HepG2 (cell line): ENCODE data around the gene CTAG1A. TPM values are rescaled to one million over a fixed set of nuclear protein-coding genes. Genes with fewer than 3 reads are reported as not detected.
A peak's percentile ranks its signal among the peaks of the same experiment; 100 is the strongest.

Experiments used
- ARID2 ChIP-seq: sonication (generic); formaldehyde crosslinking; IDR thresholded peaks from 2 replicates; pipeline ENCODE4 v1.8.1; 2022; ENCODE audit warnings: mild to moderate bottlenecking, missing genetic modification reagents, borderline replicate concordance
- ATF1 ChIP-seq: IDR thresholded peaks from 2 replicates; pipeline ENCODE4 v1.6.1; 2016; ENCODE audit warnings: mild to moderate bottlenecking, control low read depth
- FOXK1 ChIP-seq: sonication (generic); formaldehyde crosslinking; IDR thresholded peaks from 2 replicates; pipeline ENCODE4 v1.4.0; 2020; ENCODE audit warnings: low read depth, missing genetic modification reagents, borderline replicate concordance
- GATAD2A ChIP-seq: IDR thresholded peaks from 2 replicates; pipeline ENCODE4 v1.6.1; 2016
- HES4 ChIP-seq: sonication (generic); formaldehyde crosslinking; IDR thresholded peaks from 2 replicates; pipeline ENCODE4 v1.9.0; 2021; ENCODE audit warnings: mild to moderate bottlenecking, missing genetic modification reagents, borderline replicate concordance
- HNRNPK ChIP-seq: fragments of 200-400 bp; formaldehyde crosslinking; IDR thresholded peaks from 2 replicates; pipeline ENCODE4 v1.6.1; 2018; ENCODE audit warnings: low read length, low read depth, moderate library complexity, mild to moderate bottlenecking; ENCODE audit not compliant: poor library complexity, severe bottlenecking
- HOXA3 ChIP-seq: sonication (generic); formaldehyde crosslinking; IDR thresholded peaks from 2 replicates; pipeline ENCODE4 v1.5.0; 2020; ENCODE audit warnings: missing genetic modification reagents
- MAX ChIP-seq: IDR thresholded peaks from 2 replicates; pipeline ENCODE4 v1.6.1; 2012; ENCODE audit warnings: inconsistent platforms
- MEIS2 ChIP-seq: sonication (generic); formaldehyde crosslinking; IDR thresholded peaks from 2 replicates; pipeline ENCODE4 v1.9.0; 2021; ENCODE audit warnings: mild to moderate bottlenecking, missing genetic modification reagents
- MTF1 ChIP-seq: sonication (generic); formaldehyde crosslinking; IDR thresholded peaks from 2 replicates; pipeline ENCODE4 v1.5.0; 2020; ENCODE audit warnings: missing genetic modification reagents
- NFKBIZ ChIP-seq: IDR thresholded peaks from 2 replicates; pipeline ENCODE4 v1.6.1; 2018; ENCODE audit warnings: missing genetic modification reagents, missing compliant biosample characterization
- NKX3-1 ChIP-seq: sonication (generic); formaldehyde crosslinking; IDR thresholded peaks from 2 replicates; pipeline ENCODE4 v1.5.0; 2020; ENCODE audit warnings: missing genetic modification reagents
- POLR2G ChIP-seq: fragments of 200-400 bp; formaldehyde crosslinking; IDR thresholded peaks from 2 replicates; pipeline ENCODE4 v1.6.1; 2018; ENCODE audit warnings: mild to moderate bottlenecking, low read depth, low read length, moderate library complexity
- RAD51 ChIP-seq: fragments of 450-650 bp; IDR thresholded peaks from 2 replicates; pipeline ENCODE4 v1.6.1; 2016; ENCODE audit warnings: borderline replicate concordance
- SCMH1 ChIP-seq: sonication (generic); formaldehyde crosslinking; IDR thresholded peaks from 2 replicates; pipeline ENCODE4 v1.9.0; 2021; ENCODE audit warnings: missing genetic modification reagents, mild to moderate bottlenecking, borderline replicate concordance
- TFE3 ChIP-seq: IDR thresholded peaks from 2 replicates; pipeline ENCODE4 v1.6.1; 2016
- TP53 ChIP-seq: sonication (generic); formaldehyde crosslinking; conservative IDR thresholded peaks from 2 replicates; pipeline ENCODE4 v1.4.0; 2020; ENCODE audit warnings: missing genetic modification reagents
- ZNF329 ChIP-seq: sonication (generic); formaldehyde crosslinking; IDR thresholded peaks from 2 replicates; pipeline ENCODE4 v1.9.0; 2021; ENCODE audit warnings: low read depth, mild to moderate bottlenecking, missing genetic modification reagents
- ZNF430 ChIP-seq: sonication (generic); formaldehyde crosslinking; IDR thresholded peaks from 2 replicates; pipeline ENCODE4 v1.9.0; 2021; ENCODE audit warnings: mild to moderate bottlenecking, missing genetic modification reagents
- ZNF672 ChIP-seq: sonication (generic); formaldehyde crosslinking; IDR thresholded peaks from 2 replicates; pipeline ENCODE4 v1.8.1; 2022; ENCODE audit warnings: missing genetic modification reagents
- ZNF737 ChIP-seq: sonication (generic); formaldehyde crosslinking; IDR thresholded peaks from 2 replicates; pipeline ENCODE4 v1.5.0; 2020; ENCODE audit warnings: missing genetic modification reagents, mild to moderate bottlenecking, borderline replicate concordance
- ZNF749 ChIP-seq: sonication (generic); formaldehyde crosslinking; IDR thresholded peaks from 2 replicates; pipeline ENCODE4 v1.8.0; 2022; ENCODE audit warnings: mild to moderate bottlenecking, missing genetic modification reagents, moderate library complexity, borderline replicate concordance
- ZNF780A ChIP-seq: sonication (generic); formaldehyde crosslinking; IDR thresholded peaks from 2 replicates; pipeline ENCODE4 v1.8.0; 2022; ENCODE audit warnings: mild to moderate bottlenecking, missing genetic modification reagents, moderate library complexity
- ZNF790 ChIP-seq: sonication (generic); formaldehyde crosslinking; IDR thresholded peaks from 2 replicates; pipeline ENCODE4 v1.8.0; 2022; ENCODE audit warnings: missing genetic modification reagents, mild to moderate bottlenecking, borderline replicate concordance
- ZNF878 ChIP-seq: sonication (generic); formaldehyde crosslinking; IDR thresholded peaks from 2 replicates; pipeline ENCODE4 v1.8.1; 2023; ENCODE audit warnings: mild to moderate bottlenecking, missing genetic modification reagents, moderate library complexity
- polyA plus RNA-seq, 8 experiments: library from polyadenylated mRNA; depleted of rRNA in 3 of 8; stranded (reverse) in 7 of 8; unstranded in 1 of 8; fragments of >200 nt; fragmentation: Illumina TruSeq in 4 of 8; extraction: Trizol in 4 of 8; gene quantifications; 2 replicates each; pipeline versions ENCODE4 v1.2.1 to v1.2.3, GENCODE V29; 2011 to 2016; ENCODE audit warnings: low read depth in 4 of 8, missing spikeins in 1 of 8, mixed read lengths in 1 of 8; ENCODE audit not compliant: insufficient read depth in 1 of 8
- total RNA-seq, 5 experiments: library from RNA; depleted of rRNA; stranded (reverse); fragments of >200 nt; fragmentation: Illumina TruSeq; extraction: Trizol; gene quantifications; 2 replicates each; pipeline ENCODE4 v1.2.3, GENCODE V29; 2016; ENCODE audit warnings: low read depth in 1 of 5
- TF ChIP-seq, protein P1 (sequence below): sonication (generic); formaldehyde crosslinking; IDR thresholded peaks from 2 replicates; pipeline ENCODE4 v1.4.0; 2020; ENCODE audit warnings: low read depth, mild to moderate bottlenecking, missing genetic modification reagents
- TF ChIP-seq, protein P2 (sequence below): fragments of 450-650 bp; IDR thresholded peaks from 2 replicates; pipeline ENCODE4 v1.6.1; 2016

Gene CTAG1A
- total and polyA plus RNA-seq, 2 of the 13 experiments (the other 11 are each of a cell fraction or from before 2014, with no cell fraction given): not detected

DNA sequence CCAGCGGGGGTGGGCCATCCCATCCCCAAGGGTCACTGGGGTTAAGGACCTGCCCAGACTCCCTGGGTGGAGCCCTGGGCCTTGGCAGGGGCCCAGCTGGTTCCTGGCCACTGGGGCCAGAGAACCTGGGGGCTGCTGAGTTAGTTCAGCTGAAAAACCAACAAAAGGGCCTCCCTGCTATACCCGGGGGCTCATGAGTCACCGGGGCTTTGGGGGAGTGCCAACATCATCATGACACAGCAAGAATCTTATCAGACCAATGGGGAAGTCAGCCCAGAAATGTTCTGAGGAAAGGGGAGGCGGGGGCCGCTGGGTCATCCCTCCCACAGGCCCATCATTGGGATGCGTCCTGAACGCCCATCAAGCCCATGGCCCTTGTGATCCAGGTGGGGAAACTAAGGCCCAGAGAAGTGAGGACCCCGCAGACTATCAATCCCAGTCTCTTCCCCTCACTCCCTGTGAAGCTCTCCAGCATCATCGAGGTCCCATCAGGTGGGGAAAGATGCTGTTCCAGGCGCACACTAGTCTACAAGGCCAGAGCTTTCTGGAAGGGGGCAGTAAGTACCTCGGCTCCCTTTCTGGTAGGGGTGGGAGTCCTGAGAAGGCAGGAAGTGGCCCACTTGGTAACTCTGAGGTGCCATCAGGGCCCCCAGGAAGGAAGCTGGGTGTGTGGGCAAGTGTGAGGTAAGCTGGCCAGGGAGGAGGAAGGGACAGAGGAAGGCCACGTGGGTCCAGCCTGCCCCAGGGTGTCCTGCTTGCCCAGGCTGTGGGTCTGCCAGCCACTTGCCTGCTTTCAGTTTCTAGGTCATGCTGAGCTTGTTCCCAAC is 42.8 kb upstream of the CTAG1A start (continued):
- TF ChIP-seq RAD51 (no peak), NKX3-1 (peak; percentile 55; the same call in 1 of the 2 replicates), MTF1 (CRISPR knock-in tag) (no peak), SCMH1 (CRISPR knock-in tag) (no peak), TFE3 (CRISPR knock-in tag) (peak; percentile 30; the same call in 1 of the 2 replicates), MEIS2 (CRISPR knock-in tag) (peak; percentile 67; the same call in 1 of the 2 replicates), ZNF790 (CRISPR knock-in tag) (no peak), NFKBIZ (CRISPR knock-in tag) (no peak), ZNF329 (no peak), ZNF672 (CRISPR knock-in tag) (no peak), ZNF737 (CRISPR knock-in tag) (no peak), HNRNPK (no peak), ZNF430 (CRISPR knock-in tag) (0 out of 2 replicates have a peak, but pooled peaks have one; percentile 19), POLR2G (peak; percentile 20), ZNF878 (CRISPR knock-in tag) (no peak), MAX (no peak), FOXK1 (CRISPR knock-in tag) (no peak), ATF1 (CRISPR knock-in tag) (no peak), HES4 (CRISPR knock-in tag) (no peak), ZNF749 (no peak), TP53 (CRISPR knock-in tag) (0 out of 2 replicates have a peak, but pooled peaks have one; percentile 36), HOXA3 (peak; percentile 70; the same call in 1 of the 2 replicates), GATAD2A (CRISPR knock-in tag) (peak; percentile 67), ARID2 (CRISPR knock-in tag) (peak; percentile 38; the same call in 1 of the 2 replicates), ZNF780A (CRISPR knock-in tag) (no peak)
- TF ChIP-seq, protein P1, sequence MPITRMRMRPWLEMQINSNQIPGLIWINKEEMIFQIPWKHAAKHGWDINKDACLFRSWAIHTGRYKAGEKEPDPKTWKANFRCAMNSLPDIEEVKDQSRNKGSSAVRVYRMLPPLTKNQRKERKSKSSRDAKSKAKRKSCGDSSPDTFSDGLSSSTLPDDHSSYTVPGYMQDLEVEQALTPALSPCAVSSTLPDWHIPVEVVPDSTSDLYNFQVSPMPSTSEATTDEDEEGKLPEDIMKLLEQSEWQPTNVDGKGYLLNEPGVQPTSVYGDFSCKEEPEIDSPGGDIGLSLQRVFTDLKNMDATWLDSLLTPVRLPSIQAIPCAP: no peak
- TF ChIP-seq, protein P2, sequence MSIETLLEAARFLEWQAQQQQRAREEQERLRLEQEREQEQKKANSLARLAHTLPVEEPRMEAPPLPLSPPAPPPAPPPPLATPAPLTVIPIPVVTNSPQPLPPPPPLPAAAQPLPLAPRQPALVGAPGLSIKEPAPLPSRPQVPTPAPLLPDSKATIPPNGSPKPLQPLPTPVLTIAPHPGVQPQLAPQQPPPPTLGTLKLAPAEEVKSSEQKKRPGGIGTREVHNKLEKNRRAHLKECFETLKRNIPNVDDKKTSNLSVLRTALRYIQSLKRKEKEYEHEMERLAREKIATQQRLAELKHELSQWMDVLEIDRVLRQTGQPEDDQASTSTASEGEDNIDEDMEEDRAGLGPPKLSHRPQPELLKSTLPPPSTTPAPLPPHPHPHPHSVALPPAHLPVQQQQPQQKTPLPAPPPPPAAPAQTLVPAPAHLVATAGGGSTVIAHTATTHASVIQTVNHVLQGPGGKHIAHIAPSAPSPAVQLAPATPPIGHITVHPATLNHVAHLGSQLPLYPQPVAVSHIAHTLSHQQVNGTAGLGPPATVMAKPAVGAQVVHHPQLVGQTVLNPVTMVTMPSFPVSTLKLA: no peak
